H1 (cell line): ENCODE data around the gene GRM7. TPM values are rescaled to one million over a fixed set of nuclear protein-coding genes. Genes with fewer than 3 reads are reported as not detected.

ENCODE experiments used
- NANOG ChIP-seq: IDR thresholded peaks from 2 replicates; pipeline ENCODE4 v1.6.1; 2011; ENCODE audit warnings: low read length, low read depth, mild to moderate bottlenecking, inconsistent platforms; ENCODE audit not compliant: insufficient read depth, poor library complexity, severe bottlenecking
- polyA plus RNA-seq, 7 experiments: library from polyadenylated mRNA; depleted of rRNA in 3 of 7; stranded (reverse) in 5 of 7; unstranded in 2 of 7; fragments of >200 nt in 5 of 7; fragments of 200-250 nt in 2 of 7; gene quantifications; 1 replicate in 5 of 7; 2 replicates in 1 of 7; 4 replicates in 1 of 7; pipeline versions ENCODE4 v1.2.1 to v1.2.3, GENCODE V29; 2011 to 2013; ENCODE audit warnings: missing spikeins in 2 of 7, mixed read lengths in 2 of 7
- total RNA-seq: library from RNA; stranded (reverse); fragmentation: NEBNext Ultra II Directional; extraction: Animal tissue kit (Norgen Biotek cat#: 25700); gene quantifications from 2 replicates; pipeline ENCODE4 v1.2.1, GENCODE V29; 2021

GRM7 gene
- total and polyA plus RNA-seq, 2 of the 8 experiments (the other 6 are each of a cell fraction or from before 2014, with no cell fraction given): 0.17 to 0.24 TPM

GRCh38 chr3:7700977-7701376 lies 840.1 kb downstream of the GRM7 start (continued):
- no peak for TF ChIP-seq NANOG
